GM18907 (cell line): ENCODE results near the gene ZNF385D.

Experiments
- ATAC-seq: cut with Tn5 transposase; IDR thresholded peaks from one replicate; pipeline ENCODE4 v1.9.1; 2021; ENCODE audit warnings: mild to moderate bottlenecking, moderate library complexity; ENCODE audit not compliant: unreplicated experiment

Gene ZNF385D

GRCh38 chr3:21462141-21462540, 288.9 kb downstream of the ZNF385D start:
- ATAC-seq: no peak

- no peak for ATAC-seq
Observed at GRCh38 chr3:21457084-21457483, 293.9 kb downstream of the ZNF385D start.

GRCh38 chr3:21449738-21450137, 301.3 kb downstream of the ZNF385D start:
- ATAC-seq: no peak

- no peak for ATAC-seq
Observed at GRCh38 chr3:21447476-21448151, 303.4 kb downstream of the ZNF385D start.

- ATAC-seq: no peak
Observed at GRCh38 chr3:21446945-21447475, 304.0 kb downstream of the ZNF385D start.

GRCh38 chr3:21446027-21446426, 305.0 kb downstream of the ZNF385D start:
- ATAC-seq: no peak

GRCh38 chr3:21441821-21442220, 309.2 kb downstream of the ZNF385D start:
- ATAC-seq: no peak

GRCh38 chr3:21436835-21437234, 314.2 kb downstream of the ZNF385D start:
- ATAC-seq: no peak

- ATAC-seq: no peak
Observed at GRCh38 chr3:21435871-21436270, 315.1 kb downstream of the ZNF385D start.

GRCh38 chr3:21434310-21434709, 316.7 kb downstream of the ZNF385D start:
- no peak for ATAC-seq

- no peak for ATAC-seq
Observed at GRCh38 chr3:21433751-21434150, 317.3 kb downstream of the ZNF385D start.

- no peak for ATAC-seq
Observed at GRCh38 chr3:21426920-21427319, 324.1 kb downstream of the ZNF385D start.

GRCh38 chr3:21425715-21426114, 325.3 kb downstream of the ZNF385D start:
- no peak for ATAC-seq

- no peak for ATAC-seq
Observed at GRCh38 chr3:21421096-21421495, 329.9 kb downstream of the ZNF385D start.

- no peak for ATAC-seq
Observed at GRCh38 chr3:21417991-21418390, 333.0 kb downstream of the ZNF385D start.

GRCh38 chr3:21414506-21414905, 336.5 kb downstream of the ZNF385D start:
- no peak for ATAC-seq

GRCh38 chr3:21411058-21411457, 340.0 kb downstream of the ZNF385D start:
- no peak for ATAC-seq

- no peak for ATAC-seq
Observed at GRCh38 chr3:21409401-21409800, 341.6 kb downstream of the ZNF385D start.

- no peak for ATAC-seq
Observed at GRCh38 chr3:21407743-21408142, 343.3 kb downstream of the ZNF385D start.

- ATAC-seq: no peak
Observed at GRCh38 chr3:21405671-21406667, 345.0 kb downstream of the ZNF385D start.

- ATAC-seq: no peak
Observed at GRCh38 chr3:21398461-21398860, 352.5 kb downstream of the ZNF385D start.
